HG02870 (cell line): ENCODE results near the gene RAMP1.
"Not testable (repeated sequence)": the region's sequence is repeated elsewhere in the genome, so short reads cannot be mapped to it uniquely, and the experiment has no call there.

Experiments used
- ATAC-seq: cut with Tn5 transposase; IDR thresholded peaks from one replicate; pipeline ENCODE4 v1.9.1; 2021; ENCODE audit warnings: mild to moderate bottlenecking, moderate library complexity; ENCODE audit not compliant: unreplicated experiment

Gene RAMP1

GRCh38 chr2:237859533-237860272 lies at the start of gene RAMP1:
Gene RAMP1 (plus strand): TSS chr2:237859623. CDS start chr2:237859676, 53 bp downstream.
- no peak for ATAC-seq

GRCh38 chr2:237815637-237816036 lies 43.8 kb upstream of the RAMP1 start:
- peak; percentile 63 for ATAC-seq

- ATAC-seq: no peak
Observed at GRCh38 chr2:237816531-237816930, 42.9 kb upstream of the RAMP1 start.

GRCh38 chr2:237818066-237818473 lies 41.4 kb upstream of the RAMP1 start:
- no peak for ATAC-seq

- no peak for ATAC-seq
Observed at GRCh38 chr2:237819231-237819630, 40.2 kb upstream of the RAMP1 start.

GRCh38 chr2:237820421-237820820 lies 39.0 kb upstream of the RAMP1 start:
- no peak for ATAC-seq

- ATAC-seq: no peak
Observed at GRCh38 chr2:237823544-237823943, 35.9 kb upstream of the RAMP1 start.

- no peak for ATAC-seq
Observed at GRCh38 chr2:237824085-237824484, 35.3 kb upstream of the RAMP1 start.

GRCh38 chr2:237827421-237827987 lies 31.9 kb upstream of the RAMP1 start:
- no peak for ATAC-seq

- ATAC-seq: no peak
Observed at GRCh38 chr2:237830522-237830921, 28.9 kb upstream of the RAMP1 start.

- no peak for ATAC-seq
Observed at GRCh38 chr2:237833546-237833945, 25.9 kb upstream of the RAMP1 start.

- no peak for ATAC-seq
Observed at GRCh38 chr2:237835372-237835771, 24.1 kb upstream of the RAMP1 start.

- ATAC-seq: no peak
Observed at GRCh38 chr2:237841051-237841450, 18.4 kb upstream of the RAMP1 start.

GRCh38 chr2:237848940-237849339 lies 10.5 kb upstream of the RAMP1 start:
- not testable (repeated sequence) for ATAC-seq

- ATAC-seq: no peak
Observed at GRCh38 chr2:237854295-237854694, 5.1 kb upstream of the RAMP1 start.

GRCh38 chr2:237857791-237858190 lies 1.6 kb upstream of the RAMP1 start:
- no peak for ATAC-seq

- no peak for ATAC-seq
Observed at GRCh38 chr2:237858294-237859081, 935 bp upstream of the RAMP1 start.

GRCh38 chr2:237859082-237859433 lies 365 bp upstream of the RAMP1 start:
- no peak for ATAC-seq

- no peak for ATAC-seq
Observed at GRCh38 chr2:237860273-237860935, 981 bp downstream of the RAMP1 start.

GRCh38 chr2:237861875-237862527 lies 2.6 kb downstream of the RAMP1 start:
- no peak for ATAC-seq

- ATAC-seq: no peak
Observed at GRCh38 chr2:237862528-237862895, 3.1 kb downstream of the RAMP1 start.
